Hepatocyte (in vitro differentiated cells): ENCODE data around the gene GREM2. TPM values are rescaled to one million over a fixed set of nuclear protein-coding genes. Genes with fewer than 3 reads are reported as not detected.

Experiments
- DNase-seq: peaks from one replicate; pipeline ENCODE4 v3.0.0-alpha.2; 2016; ENCODE audit warnings: low spot score
- H2AFZ ChIP-seq: fragments of 200-600 bp; sonication (generic); 2 replicates; pipeline ENCODE4 v1.6.0; 2016; ENCODE audit warnings: antibody characterized with exemption, mild to moderate bottlenecking
- H3K27ac ChIP-seq: fragments of 200-600 bp; sonication (generic); 2 replicates; pipeline ENCODE4 v1.5.1; 2016; ENCODE audit warnings: mild to moderate bottlenecking
- H3K27me3 ChIP-seq: fragments of 200-600 bp; sonication (generic); 2 replicates; pipeline ENCODE4 v1.6.1; 2016
- H3K36me3 ChIP-seq: fragments of 200-600 bp; sonication (generic); replicated peaks from 2 replicates; pipeline ENCODE4 v1.5.1; 2016; ENCODE audit warnings: low read depth; ENCODE audit not compliant: insufficient read depth
- H3K4me1 ChIP-seq: fragments of 200-600 bp; sonication (generic); 2 replicates; pipeline ENCODE4 v1.5.1; 2016; ENCODE audit warnings: mild to moderate bottlenecking, moderate library complexity; ENCODE audit not compliant: insufficient read depth
- H3K4me2 ChIP-seq: fragments of 200-600 bp; sonication (generic); 2 replicates; pipeline ENCODE4 v1.6.0; 2016
- H3K4me3 ChIP-seq: fragments of 200-600 bp; sonication (generic); 2 replicates; pipeline ENCODE4 v1.5.1; 2016; ENCODE audit warnings: mild to moderate bottlenecking
- H3K79me2 ChIP-seq: fragments of 200-600 bp; sonication (generic); 2 replicates; pipeline ENCODE4 v1.6.0; 2017; ENCODE audit warnings: mild to moderate bottlenecking
- H3K9me2 ChIP-seq: fragments of 200-600 bp; sonication (generic); replicated peaks from 2 replicates; pipeline ENCODE4 v1.6.0; 2017; ENCODE audit warnings: mild to moderate bottlenecking; ENCODE audit not compliant: insufficient read depth
- H3K9me3 ChIP-seq: fragments of 200-600 bp; sonication (generic); 2 replicates; pipeline ENCODE4 v1.5.1; 2016; ENCODE audit warnings: low read depth, mild to moderate bottlenecking
- H4K20me1 ChIP-seq: fragments of 200-600 bp; sonication (generic); 2 replicates; pipeline ENCODE4 v1.6.0; 2016; ENCODE audit warnings: mild to moderate bottlenecking; ENCODE audit not compliant: insufficient read depth, poor library complexity, severe bottlenecking
- CTCF ChIP-seq: fragments of 200-600 bp; sonication (generic); IDR thresholded peaks from 2 replicates; pipeline ENCODE4 v1.5.1; 2016; ENCODE audit warnings: antibody characterized with exemption, mild to moderate bottlenecking; ENCODE audit not compliant: poor library complexity
- EZH2 ChIP-seq: fragments of 200-600 bp; sonication (generic); IDR thresholded peaks from 2 replicates; pipeline ENCODE4 v1.6.1; 2016; ENCODE audit warnings: antibody characterized with exemption, mild to moderate bottlenecking, borderline replicate concordance
- EZH2phosphoT487 ChIP-seq: fragments of 200-600 bp; sonication (generic); IDR thresholded peaks from one replicate; pipeline ENCODE4 v1.6.1; 2018; ENCODE audit warnings: antibody characterized with exemption, mild to moderate bottlenecking, low read depth, moderate library complexity; ENCODE audit not compliant: unreplicated experiment, severe bottlenecking
- WGBS: methylation state at CpG from one replicate; pipeline ENCODE4 v1.1.6; 2016; ENCODE audit warnings: low lambda C conversion rate; ENCODE audit errors: missing lambda C conversion rate; 5-methylcytosine and 5-hydroxymethylcytosine counted together
- polyA plus RNA-seq: library from polyadenylated mRNA; unstranded; fragments of >200 nt; fragmentation: Nextera tagmentation; extraction: Ambion mirVana; gene quantifications from 2 replicates; pipeline ENCODE4 v1.2.1, GENCODE V29; 2016
- total RNA-seq: library from RNA; depleted of rRNA; stranded (reverse); fragments of >200 nt; gene quantifications from 2 replicates; pipeline ENCODE4 v1.2.3, GENCODE V29; 2014

GREM2 gene
- total and polyA plus RNA-seq, 2 experiments from 2014 or later, result 3.3 to 5.6 TPM

DNA sequence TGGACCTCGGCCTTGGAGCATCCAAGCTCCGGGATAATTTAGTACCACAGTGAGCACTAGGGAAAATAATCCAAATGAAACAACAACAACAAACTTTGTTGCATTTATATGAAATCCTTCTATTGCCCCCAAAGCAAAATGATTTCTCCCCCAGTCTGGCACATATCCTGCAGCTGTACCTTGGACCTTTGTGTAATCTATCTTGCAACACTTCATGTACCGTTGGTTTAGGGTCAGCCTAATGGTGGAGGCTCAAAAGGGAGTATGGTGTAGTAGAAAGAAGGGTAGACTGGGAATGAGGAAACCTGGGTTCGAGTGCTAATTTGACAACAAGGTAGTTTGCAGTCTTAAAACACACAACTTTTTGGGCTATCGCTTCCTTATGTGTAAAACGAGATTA lies 12.1 kb downstream of the GREM2 start:
- no peak for DNase-seq
- no peaks in the 10 kb centered on the region for H3K79me2 ChIP-seq
- no peak overlapping the region for H3K4me3 ChIP-seq
- H2AFZ ChIP-seq, result no peak overlapping the region
- no peaks in the 10 kb centered on the region for H3K36me3 ChIP-seq
- 94% methylated on average over 6 of the region's 6 CpGs for WGBS
- no peak overlapping the region for H3K27ac ChIP-seq
- H4K20me1 ChIP-seq, result no peaks in the 10 kb centered on the region
- peaks cover 21% of the 10 kb centered on the region for H3K4me1 ChIP-seq
- no peaks in the 10 kb centered on the region for H3K27me3 ChIP-seq
- no peak overlapping the region for H3K4me2 ChIP-seq
- H3K9me2 ChIP-seq, result no peaks in the 10 kb centered on the region
- H3K9me3 ChIP-seq, result no peaks in the 10 kb centered on the region
- no peak for TF ChIP-seq EZH2phosphoT487
- TF ChIP-seq CTCF, result no peak
- TF ChIP-seq EZH2, result no peak

DNA sequence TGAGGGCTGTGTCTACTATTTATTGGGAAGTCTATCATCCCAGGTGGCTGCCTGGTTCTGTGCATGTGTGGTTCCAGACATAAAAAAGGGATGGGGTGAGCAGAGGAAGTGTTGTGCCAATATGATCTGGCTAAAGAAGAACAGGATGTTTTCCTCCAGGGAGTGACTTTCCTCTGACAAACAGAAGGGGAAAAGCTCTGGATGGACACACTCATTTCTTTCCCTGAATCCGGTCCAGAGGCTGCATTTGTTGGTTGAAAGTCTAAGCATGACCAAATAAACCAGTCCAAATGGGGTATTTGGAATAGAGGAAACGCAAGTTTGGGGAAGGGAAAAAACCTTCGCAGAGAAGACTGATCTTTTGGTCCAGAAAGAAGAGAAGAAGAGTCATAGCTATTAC lies 12.7 kb downstream of the GREM2 start:
- Histone ChIP-seq H3K79me2 (no peaks in the 10 kb centered on the region), H3K4me3 (no peak overlapping the region), H3K27me3 (no peaks in the 10 kb centered on the region), H3K27ac (no peak overlapping the region), H3K4me1 (peaks cover 21% of the 10 kb centered on the region), H3K4me2 (no peak overlapping the region), H4K20me1 (no peaks in the 10 kb centered on the region), H2AFZ (no peak overlapping the region), H3K36me3 (no peaks in the 10 kb centered on the region), H3K9me2 (no peaks in the 10 kb centered on the region), H3K9me3 (no peaks in the 10 kb centered on the region)
- TF ChIP-seq EZH2 (no peak), CTCF (no peak), EZH2phosphoT487 (no peak)
- WGBS, result 96% methylated on average over 3 of the region's 3 CpGs
- no peak for DNase-seq

GRCh38 chr1:240598216-240599001 lies 13.5 kb downstream of the GREM2 start:
- DNase-seq, result no peak
- no peaks in the 10 kb centered on the region for H3K36me3 ChIP-seq
- peaks cover 21% of the 10 kb centered on the region for H3K4me1 ChIP-seq
- H4K20me1 ChIP-seq, result no peaks in the 10 kb centered on the region
- no peaks in the 10 kb centered on the region for H3K27me3 ChIP-seq
- H3K9me2 ChIP-seq, result no peaks in the 10 kb centered on the region
- H3K4me3 ChIP-seq, result no peak overlapping the region
- no peak overlapping the region for H3K27ac ChIP-seq
- WGBS, result 76% methylated on average over 3 of the region's 3 CpGs
- TF ChIP-seq CTCF, result no peak
- TF ChIP-seq EZH2, result no peak
- TF ChIP-seq EZH2phosphoT487, result no peak
- H3K4me2 ChIP-seq, result no peak overlapping the region
- no peak overlapping the region for H2AFZ ChIP-seq
- no peaks in the 10 kb centered on the region for H3K79me2 ChIP-seq
- no peaks in the 10 kb centered on the region for H3K9me3 ChIP-seq
